Neural cell (in vitro differentiated cells): Measurements from ENCODE around the gene ZNRD2. TPM values are rescaled to one million over a fixed set of nuclear protein-coding genes. Genes with fewer than 3 reads are reported as not detected.

Experiments used
- H2AFZ ChIP-seq: fragments of 200-600, 300-800 bp; sonication (generic), shearing (Covaris generic); 2 replicates; pipeline ENCODE4 v1.6.0; 2014; ENCODE audit warnings: low read depth, mild to moderate bottlenecking, antibody characterized with exemption, low read length, moderate library complexity
- H3F3A ChIP-seq: fragments of 200-600 bp; shearing (Covaris generic); 2 replicates; pipeline ENCODE4 v1.6.1; 2016; ENCODE audit warnings: mild to moderate bottlenecking, moderate library complexity, mixed read lengths, antibody characterized with exemption, low read length; ENCODE audit not compliant: insufficient read depth, poor library complexity, severe bottlenecking
- H3K27ac ChIP-seq: fragments of 200-600, 300-800 bp; sonication (generic), shearing (Covaris generic); 2 replicates; pipeline ENCODE4 v1.5.1; 2014; ENCODE audit warnings: mild to moderate bottlenecking, low read length, moderate library complexity
- H3K27me3 ChIP-seq: fragments of 300-800, 200-600 bp; sonication (generic), shearing (Covaris generic); 2 replicates; pipeline ENCODE4 v1.6.0; 2014; ENCODE audit warnings: mild to moderate bottlenecking, low read depth, low read length, moderate library complexity; ENCODE audit not compliant: insufficient read depth
- H3K36me3 ChIP-seq: fragments of 300-800, 200-600 bp; sonication (generic), shearing (Covaris generic); 2 replicates; pipeline ENCODE4 v1.5.1; 2014; ENCODE audit warnings: mild to moderate bottlenecking, antibody characterized with exemption, low read length, moderate library complexity; ENCODE audit not compliant: insufficient read depth
- H3K4me2 ChIP-seq: fragments of 300-800, 200-600 bp; sonication (generic), shearing (Covaris generic); 2 replicates; pipeline ENCODE4 v1.6.0; 2014; ENCODE audit warnings: mild to moderate bottlenecking, low read length
- H3K4me3 ChIP-seq: fragments of 300-800, 200-600 bp; sonication (generic), shearing (Covaris generic); 2 replicates; pipeline ENCODE4 v1.5.1; 2014; ENCODE audit warnings: mild to moderate bottlenecking, low read length, moderate library complexity
- H3K79me2 ChIP-seq: fragments of 200-600 bp; shearing (Covaris generic); replicated peaks from 2 replicates; pipeline ENCODE4 v1.6.0; 2014; ENCODE audit warnings: mild to moderate bottlenecking, low read length, moderate library complexity; ENCODE audit not compliant: insufficient read depth
- H3K9ac ChIP-seq: fragments of 300-800, 200-600 bp; sonication (generic), shearing (Covaris generic); 2 replicates; pipeline ENCODE4 v1.6.1; 2016; ENCODE audit warnings: mild to moderate bottlenecking, low read length, mixed read lengths
- H3K9me2 ChIP-seq: fragments of 200-600 bp; shearing (Covaris generic); 2 replicates; pipeline ENCODE4 v1.6.1; 2016; ENCODE audit warnings: mild to moderate bottlenecking, low read length, mixed read lengths; ENCODE audit not compliant: insufficient read depth
- H3K9me3 ChIP-seq: fragments of 200-600, 300-800 bp; sonication (generic), shearing (Covaris generic); 2 replicates; pipeline ENCODE4 v1.6.1; 2016; ENCODE audit warnings: mild to moderate bottlenecking, mixed run types, low read length, moderate library complexity, mixed read lengths
- H4K20me1 ChIP-seq: fragments of 200-600 bp; shearing (Covaris generic); 2 replicates; pipeline ENCODE4 v1.6.1; 2016; ENCODE audit warnings: mild to moderate bottlenecking, mixed run types; ENCODE audit not compliant: insufficient read depth
- EP300 ChIP-seq: fragments of 450-650 bp; conservative IDR thresholded peaks from 2 replicates; pipeline ENCODE4 v1.6.1; 2014; ENCODE audit warnings: antibody characterized with exemption, mild to moderate bottlenecking, moderate library complexity; ENCODE audit not compliant: poor library complexity, severe bottlenecking
- EZH2 ChIP-seq: fragments of 200-600, 300-800 bp; shearing (Covaris generic), sonication (generic); IDR thresholded peaks from 2 replicates; pipeline ENCODE4 v1.6.1; 2014; ENCODE audit warnings: antibody characterized with exemption, low read length, borderline replicate concordance, mild to moderate bottlenecking; ENCODE audit not compliant: insufficient read depth, poor library complexity, severe bottlenecking
- MXI1 ChIP-seq: fragments of 450-650 bp; conservative IDR thresholded peaks from 2 replicates; pipeline ENCODE4 v1.6.1; 2014; ENCODE audit warnings: antibody characterized with exemption, mild to moderate bottlenecking; ENCODE audit not compliant: poor library complexity, severe bottlenecking
- POLR2AphosphoS5 ChIP-seq: IDR thresholded peaks from 2 replicates; pipeline ENCODE4 v1.6.1; 2012
- RAD21 ChIP-seq: fragments of 450-650 bp; conservative IDR thresholded peaks from 2 replicates; pipeline ENCODE4 v1.6.1; 2014; ENCODE audit warnings: antibody characterized with exemption, mild to moderate bottlenecking, moderate library complexity
- SMC3 ChIP-seq: fragments of 450-650 bp; conservative IDR thresholded peaks from 2 replicates; pipeline ENCODE4 v1.6.1; 2014; ENCODE audit warnings: antibody characterized with exemption, mild to moderate bottlenecking, moderate library complexity; ENCODE audit not compliant: poor library complexity
- TAF1 ChIP-seq: IDR thresholded peaks from 2 replicates; pipeline ENCODE4 v1.6.1; 2012; ENCODE audit warnings: low read depth
- polyA plus RNA-seq: library from polyadenylated mRNA; depleted of rRNA; stranded (reverse); fragments of >200 nt; gene quantifications from 2 replicates; pipeline ENCODE4 v1.2.3, GENCODE V29; 2014
- TF ChIP-seq, protein P1 (sequence below): fragments of 450-650 bp; IDR thresholded peaks from 2 replicates; pipeline ENCODE4 v1.5.1; 2014; ENCODE audit warnings: antibody characterized with exemption, mild to moderate bottlenecking, moderate library complexity; ENCODE audit not compliant: poor library complexity, severe bottlenecking
- TF ChIP-seq, protein P2 (sequence below): IDR thresholded peaks from 2 replicates; pipeline ENCODE4 v1.6.1; 2012; ENCODE audit warnings: borderline replicate concordance

ZNRD2 gene
- polyA plus RNA-seq, 1 donor from 2014 or later, result 36.2 TPM

DNA sequence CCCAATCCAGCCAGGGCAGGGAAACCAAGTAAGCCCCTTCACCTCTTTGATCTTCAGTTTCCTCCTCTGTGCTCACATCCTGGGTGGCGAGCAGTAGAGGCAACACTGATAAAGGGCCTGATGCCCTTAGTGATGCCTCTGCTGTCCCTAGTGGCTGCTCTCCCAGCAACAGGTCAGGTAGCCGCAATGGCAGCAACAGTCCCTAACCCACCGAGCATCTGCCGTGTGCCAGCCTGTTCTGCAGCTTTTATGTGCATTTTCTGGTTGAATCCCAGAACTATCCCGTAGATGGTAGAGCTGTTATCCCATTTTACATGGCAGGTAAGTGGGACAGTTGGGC is 40.1 kb upstream of the ZNRD2 start:
- Histone ChIP-seq H3K27me3 (no peaks in the 10 kb centered on the region), H3K4me3 (no peak overlapping the region), H2AFZ (no peak overlapping the region), H3K27ac (no peak overlapping the region), H3K9me2 (no peaks in the 10 kb centered on the region), H3K9ac (no peak overlapping the region), H4K20me1 (no peaks in the 10 kb centered on the region), H3K79me2 (peaks cover 8% of the 10 kb centered on the region), H3K36me3 (peaks cover 7% of the 10 kb centered on the region), H3F3A (no peaks in the 10 kb centered on the region), H3K4me2 (no peak overlapping the region), H3K9me3 (no peaks in the 10 kb centered on the region)
- TF ChIP-seq TAF1 (no peak), MXI1 (no peak), EZH2 (no peak), SMC3 (no peak), POLR2AphosphoS5 (no peak)
- TF ChIP-seq, protein P1, sequence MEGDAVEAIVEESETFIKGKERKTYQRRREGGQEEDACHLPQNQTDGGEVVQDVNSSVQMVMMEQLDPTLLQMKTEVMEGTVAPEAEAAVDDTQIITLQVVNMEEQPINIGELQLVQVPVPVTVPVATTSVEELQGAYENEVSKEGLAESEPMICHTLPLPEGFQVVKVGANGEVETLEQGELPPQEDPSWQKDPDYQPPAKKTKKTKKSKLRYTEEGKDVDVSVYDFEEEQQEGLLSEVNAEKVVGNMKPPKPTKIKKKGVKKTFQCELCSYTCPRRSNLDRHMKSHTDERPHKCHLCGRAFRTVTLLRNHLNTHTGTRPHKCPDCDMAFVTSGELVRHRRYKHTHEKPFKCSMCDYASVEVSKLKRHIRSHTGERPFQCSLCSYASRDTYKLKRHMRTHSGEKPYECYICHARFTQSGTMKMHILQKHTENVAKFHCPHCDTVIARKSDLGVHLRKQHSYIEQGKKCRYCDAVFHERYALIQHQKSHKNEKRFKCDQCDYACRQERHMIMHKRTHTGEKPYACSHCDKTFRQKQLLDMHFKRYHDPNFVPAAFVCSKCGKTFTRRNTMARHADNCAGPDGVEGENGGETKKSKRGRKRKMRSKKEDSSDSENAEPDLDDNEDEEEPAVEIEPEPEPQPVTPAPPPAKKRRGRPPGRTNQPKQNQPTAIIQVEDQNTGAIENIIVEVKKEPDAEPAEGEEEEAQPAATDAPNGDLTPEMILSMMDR, result no peak

DNA sequence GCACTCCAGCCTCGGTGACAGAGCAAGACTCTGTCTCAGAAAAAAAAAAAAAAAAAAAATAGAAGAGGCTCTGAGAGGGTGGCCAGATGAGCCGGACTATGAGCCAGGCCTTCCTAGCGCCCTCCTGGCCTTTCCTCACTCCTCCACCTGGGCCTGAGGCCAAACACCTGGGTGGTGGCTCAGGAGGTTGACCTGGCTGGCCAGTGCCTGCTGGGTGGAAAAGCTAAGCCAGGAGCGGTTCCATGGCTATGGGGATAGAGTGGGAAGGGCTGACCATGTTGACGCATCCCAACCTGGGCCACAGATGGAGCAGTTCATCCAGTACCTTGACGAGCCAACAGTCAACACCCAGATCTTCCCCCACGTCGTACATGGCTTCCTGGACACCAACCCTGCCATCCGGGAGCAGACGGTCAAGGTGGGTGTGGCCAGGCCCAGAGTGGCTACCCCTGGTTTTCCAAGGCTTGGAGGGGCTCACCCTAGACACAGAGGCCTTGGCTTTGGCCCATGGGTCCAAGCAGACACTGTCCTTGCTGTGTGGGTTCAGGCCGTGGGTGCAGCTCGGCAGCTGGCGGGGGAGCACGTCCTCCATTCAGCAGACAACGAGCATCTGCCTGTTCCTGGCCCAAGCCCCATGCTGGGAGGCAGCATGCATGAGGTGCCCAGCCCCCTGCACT is 37.8 kb upstream of the ZNRD2 start:
- Histone ChIP-seq H3K9me2 (no peaks in the 10 kb centered on the region), H3F3A (no peaks in the 10 kb centered on the region), H3K36me3 (no peaks in the 10 kb centered on the region), H3K4me3 (no peak overlapping the region), H3K79me2 (no peaks in the 10 kb centered on the region), H3K9ac (no peak overlapping the region), H2AFZ (no peak overlapping the region), H3K27me3 (peaks cover 2% of the 10 kb centered on the region), H4K20me1 (no peaks in the 10 kb centered on the region), H3K27ac (no peak overlapping the region), H3K9me3 (no peaks in the 10 kb centered on the region), H3K4me2 (no peak overlapping the region)
- no peak for TF ChIP-seq MXI1

DNA sequence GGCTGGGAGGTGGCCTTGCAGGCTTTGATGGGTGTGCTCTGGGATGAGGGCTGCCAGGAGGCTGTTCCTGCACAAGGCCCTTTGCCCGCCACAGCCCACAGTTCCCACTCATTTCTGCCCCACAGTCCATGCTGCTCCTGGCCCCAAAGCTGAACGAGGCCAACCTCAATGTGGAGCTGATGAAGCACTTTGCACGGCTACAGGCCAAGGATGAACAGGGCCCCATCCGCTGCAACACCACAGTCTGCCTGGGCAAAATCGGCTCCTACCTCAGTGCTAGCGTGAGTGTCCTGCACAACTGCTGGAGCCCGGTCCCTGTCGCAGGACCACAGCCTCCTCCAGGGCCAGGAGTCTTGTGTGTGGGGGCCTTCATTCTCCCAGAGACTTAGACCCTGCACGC is 35.2 kb upstream of the ZNRD2 start:
- peaks cover 25% of the 10 kb centered on the region for H3K27me3 ChIP-seq
- H3F3A ChIP-seq, result no peaks in the 10 kb centered on the region
- no peaks in the 10 kb centered on the region for H3K79me2 ChIP-seq
- no peaks in the 10 kb centered on the region for H3K9me2 ChIP-seq
- no peak for TF ChIP-seq TAF1
- no peak for TF ChIP-seq POLR2AphosphoS5
- TF ChIP-seq MXI1, result no peak
- TF ChIP-seq SMC3, result no peak
- TF ChIP-seq RAD21, result no peak
- TF ChIP-seq, protein P2, sequence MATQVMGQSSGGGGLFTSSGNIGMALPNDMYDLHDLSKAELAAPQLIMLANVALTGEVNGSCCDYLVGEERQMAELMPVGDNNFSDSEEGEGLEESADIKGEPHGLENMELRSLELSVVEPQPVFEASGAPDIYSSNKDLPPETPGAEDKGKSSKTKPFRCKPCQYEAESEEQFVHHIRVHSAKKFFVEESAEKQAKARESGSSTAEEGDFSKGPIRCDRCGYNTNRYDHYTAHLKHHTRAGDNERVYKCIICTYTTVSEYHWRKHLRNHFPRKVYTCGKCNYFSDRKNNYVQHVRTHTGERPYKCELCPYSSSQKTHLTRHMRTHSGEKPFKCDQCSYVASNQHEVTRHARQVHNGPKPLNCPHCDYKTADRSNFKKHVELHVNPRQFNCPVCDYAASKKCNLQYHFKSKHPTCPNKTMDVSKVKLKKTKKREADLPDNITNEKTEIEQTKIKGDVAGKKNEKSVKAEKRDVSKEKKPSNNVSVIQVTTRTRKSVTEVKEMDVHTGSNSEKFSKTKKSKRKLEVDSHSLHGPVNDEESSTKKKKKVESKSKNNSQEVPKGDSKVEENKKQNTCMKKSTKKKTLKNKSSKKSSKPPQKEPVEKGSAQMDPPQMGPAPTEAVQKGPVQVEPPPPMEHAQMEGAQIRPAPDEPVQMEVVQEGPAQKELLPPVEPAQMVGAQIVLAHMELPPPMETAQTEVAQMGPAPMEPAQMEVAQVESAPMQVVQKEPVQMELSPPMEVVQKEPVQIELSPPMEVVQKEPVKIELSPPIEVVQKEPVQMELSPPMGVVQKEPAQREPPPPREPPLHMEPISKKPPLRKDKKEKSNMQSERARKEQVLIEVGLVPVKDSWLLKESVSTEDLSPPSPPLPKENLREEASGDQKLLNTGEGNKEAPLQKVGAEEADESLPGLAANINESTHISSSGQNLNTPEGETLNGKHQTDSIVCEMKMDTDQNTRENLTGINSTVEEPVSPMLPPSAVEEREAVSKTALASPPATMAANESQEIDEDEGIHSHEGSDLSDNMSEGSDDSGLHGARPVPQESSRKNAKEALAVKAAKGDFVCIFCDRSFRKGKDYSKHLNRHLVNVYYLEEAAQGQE, result no peak
- TF ChIP-seq EZH2, result no peak
- TF ChIP-seq EP300, result no peak
- TF ChIP-seq, protein P1, result no peak
- H3K9ac ChIP-seq, result no peak overlapping the region
- H3K9me3 ChIP-seq, result no peaks in the 10 kb centered on the region
- no peak overlapping the region for H3K27ac ChIP-seq
- H3K4me3 ChIP-seq, result no peak overlapping the region
- no peak overlapping the region for H2AFZ ChIP-seq
- H4K20me1 ChIP-seq, result peaks cover 6% of the 10 kb centered on the region
- no peaks in the 10 kb centered on the region for H3K36me3 ChIP-seq
- no peak overlapping the region for H3K4me2 ChIP-seq
